ENCODE measurements around the gene CALM3.

GRCh38 chr19:46618670-46619231 lies 17.6 kb downstream of the CALM3 start:
- TF ChIP-seq CTCF (IDR thresholded peaks at IDR 0.05; ENCODE audit: poor library complexity, severe bottlenecking): no peak
- no peak for TF ChIP-seq POLR2AphosphoS5 (IDR thresholded peaks at IDR 0.05)
- no peak for TF ChIP-seq TAF1 (IDR thresholded peaks at IDR 0.05; ENCODE audit: low read depth)
- TF ChIP-seq RAD21 (conservative IDR thresholded peaks at IDR 0.05): no peak
- TF ChIP-seq EZH2 (IDR thresholded peaks at IDR 0.05; ENCODE audit: borderline replicate concordance, insufficient read depth, low read length, poor library complexity, severe bottlenecking): no peak
